BLaER1 (cell line): Measurements from ENCODE around the gene CD247.

Experiments used
- H3K27ac ChIP-seq: shearing (Covaris generic); formaldehyde crosslinking; 2 replicates; pipeline ENCODE4 v1.8.1; 2022
- H3K27me3 ChIP-seq: shearing (Covaris generic); formaldehyde crosslinking; 2 replicates; pipeline ENCODE4 v1.8.1; 2022
- H3K36me3 ChIP-seq: shearing (Covaris generic); formaldehyde crosslinking; 2 replicates; pipeline ENCODE4 v1.8.1; 2022
- H3K4me1 ChIP-seq: shearing (Covaris generic); formaldehyde crosslinking; 2 replicates; pipeline ENCODE4 v1.8.1; 2022
- H3K4me2 ChIP-seq: shearing (Covaris generic); formaldehyde crosslinking; 2 replicates; pipeline ENCODE4 v1.8.1; 2022
- H3K4me3 ChIP-seq: shearing (Covaris generic); formaldehyde crosslinking; 2 replicates; pipeline ENCODE4 v1.8.1; 2022
- H3K9ac ChIP-seq: shearing (Covaris generic); formaldehyde crosslinking; 2 replicates; pipeline ENCODE4 v1.8.1; 2022
- H3K9me3 ChIP-seq: shearing (Covaris generic); formaldehyde crosslinking; 2 replicates; pipeline ENCODE4 v1.8.1; 2022
- H4K20me1 ChIP-seq: shearing (Covaris generic); formaldehyde crosslinking; 2 replicates; pipeline ENCODE4 v1.8.1; 2022
- Cebpa-rat ChIP-seq: shearing (Covaris generic); IDR thresholded peaks from 2 replicates; pipeline ENCODE4 v1.8.1; 2022

CD247 gene

DNA sequence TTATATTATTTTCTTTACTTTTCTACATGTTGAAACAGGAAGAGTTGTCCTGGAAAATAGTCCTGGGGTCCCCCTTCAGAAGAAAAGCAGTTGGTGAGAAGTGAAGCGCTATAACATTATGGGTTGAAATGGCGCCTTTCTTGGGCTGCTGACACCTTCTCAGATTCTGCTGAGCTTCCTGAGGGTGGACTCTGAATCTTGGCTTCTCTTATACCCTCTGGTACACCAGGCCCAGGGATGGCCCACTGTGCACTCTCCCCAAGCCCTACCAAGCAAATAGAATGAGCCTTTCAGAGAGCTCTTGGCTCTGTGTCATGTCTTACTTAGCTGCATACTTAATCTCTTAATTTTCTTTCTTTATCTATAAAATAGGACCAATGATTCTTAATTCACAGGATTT is 42.3 kb downstream of the CD247 start:
- no peak for TF ChIP-seq Cebpa-rat
- Histone ChIP-seq H3K27ac (no peak overlapping the region), H3K4me3 (no peak overlapping the region), H3K27me3 (no peaks in the 10 kb centered on the region), H4K20me1 (no peaks in the 10 kb centered on the region), H3K4me1 (no peaks in the 10 kb centered on the region), H3K4me2 (no peak overlapping the region), H3K36me3 (no peaks in the 10 kb centered on the region), H3K9ac (no peak overlapping the region), H3K9me3 (no peaks in the 10 kb centered on the region)

DNA sequence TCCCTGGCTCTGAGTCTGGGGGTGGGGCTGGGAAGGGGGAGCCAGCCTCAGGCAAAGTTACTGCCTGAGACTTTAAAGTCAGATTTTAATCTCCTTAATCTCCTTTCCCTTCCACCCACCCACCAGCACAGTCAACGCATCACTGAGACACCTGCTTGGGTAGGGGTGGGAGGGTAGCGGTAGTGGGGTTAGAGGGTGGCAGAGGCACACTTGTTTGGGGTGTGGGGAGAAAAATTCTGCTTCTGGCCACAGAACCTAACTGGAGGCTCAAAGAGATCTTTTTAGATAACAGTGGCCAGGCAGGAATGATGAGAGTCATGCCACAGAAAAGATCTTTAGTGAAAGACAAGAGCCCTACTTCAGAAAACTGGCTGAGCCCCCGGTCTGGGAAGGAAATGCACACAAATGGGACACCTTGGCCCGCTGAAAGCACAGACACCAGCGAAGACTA is 44.1 kb downstream of the CD247 start:
- H4K20me1 ChIP-seq = no peaks in the 10 kb centered on the region
- no peak overlapping the region for H3K4me3 ChIP-seq
- no peak overlapping the region for H3K9ac ChIP-seq
- no peaks in the 10 kb centered on the region for H3K27me3 ChIP-seq
- no peaks in the 10 kb centered on the region for H3K4me1 ChIP-seq
- H3K27ac ChIP-seq = no peak overlapping the region
- no peaks in the 10 kb centered on the region for H3K36me3 ChIP-seq
- H3K9me3 ChIP-seq = no peaks in the 10 kb centered on the region
- no peak for TF ChIP-seq Cebpa-rat
- no peak overlapping the region for H3K4me2 ChIP-seq

DNA sequence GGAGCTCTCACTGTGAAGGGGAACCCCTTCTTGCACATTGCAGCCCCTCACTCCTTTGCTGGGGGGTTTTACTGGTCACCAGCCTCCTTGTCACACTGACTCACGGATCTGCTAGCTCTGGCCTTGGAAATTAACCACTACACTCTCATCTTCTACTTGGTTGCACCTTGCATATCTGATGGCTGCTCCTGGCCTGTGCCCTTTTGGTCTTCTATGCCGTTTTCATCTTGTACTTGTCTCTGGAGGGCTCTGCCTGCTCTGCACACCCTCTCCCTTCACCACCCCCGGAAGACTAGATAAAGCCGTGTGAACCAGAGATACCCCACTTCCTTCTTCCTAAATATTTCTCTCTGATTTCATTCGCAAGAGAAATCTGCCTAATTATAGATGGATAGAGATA is 44.6 kb downstream of the CD247 start:
- Histone ChIP-seq H3K27me3 (no peaks in the 10 kb centered on the region), H3K27ac (no peak overlapping the region), H3K9me3 (no peaks in the 10 kb centered on the region), H3K9ac (no peak overlapping the region), H3K4me2 (no peak overlapping the region), H3K4me1 (no peaks in the 10 kb centered on the region), H3K36me3 (no peaks in the 10 kb centered on the region), H4K20me1 (no peaks in the 10 kb centered on the region), H3K4me3 (no peak overlapping the region)
- TF ChIP-seq Cebpa-rat = no peak

DNA sequence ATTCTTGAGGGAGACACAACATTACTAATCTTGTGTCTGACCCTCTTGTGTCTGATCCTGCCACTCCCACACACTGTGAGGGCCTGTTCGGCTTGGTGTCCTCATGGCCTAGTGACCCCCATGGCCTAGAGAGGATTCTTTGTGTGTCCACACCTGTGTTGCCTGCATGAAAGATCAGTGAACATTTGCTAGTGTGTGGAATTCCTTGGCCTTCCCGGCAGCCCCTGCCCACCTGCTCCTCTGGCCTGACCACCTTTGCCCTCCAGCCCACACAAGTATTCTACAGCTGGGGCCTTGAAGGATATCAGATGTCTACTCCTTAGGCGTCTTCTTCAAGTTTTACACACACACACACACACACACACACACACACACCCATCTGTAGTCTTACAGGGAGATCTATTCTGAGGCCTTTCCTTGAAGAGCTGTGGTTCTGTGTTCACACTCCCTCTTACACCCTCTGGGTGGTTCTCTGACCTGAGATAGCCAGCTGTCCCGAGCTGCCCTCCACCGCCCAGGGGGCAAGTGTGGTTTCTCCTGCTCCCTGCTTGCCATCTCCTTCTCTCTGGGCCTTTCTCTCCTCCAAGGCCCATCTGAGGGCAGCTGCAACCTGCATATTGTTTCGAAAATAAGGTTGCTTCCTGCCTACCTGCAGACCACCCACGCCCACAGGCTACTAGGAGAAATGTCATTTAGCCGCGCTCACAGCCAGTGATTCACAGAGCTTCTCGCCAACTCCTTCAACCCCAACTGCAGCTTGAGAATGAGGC is 45.4 kb downstream of the CD247 start:
- Histone ChIP-seq H4K20me1 (no peaks in the 10 kb centered on the region), H3K9ac (no peak overlapping the region), H3K27me3 (no peaks in the 10 kb centered on the region), H3K36me3 (no peaks in the 10 kb centered on the region), H3K4me3 (no peak overlapping the region), H3K4me1 (no peaks in the 10 kb centered on the region), H3K27ac (no peak overlapping the region), H3K9me3 (no peaks in the 10 kb centered on the region), H3K4me2 (no peak overlapping the region)
- TF ChIP-seq Cebpa-rat = no peak

DNA sequence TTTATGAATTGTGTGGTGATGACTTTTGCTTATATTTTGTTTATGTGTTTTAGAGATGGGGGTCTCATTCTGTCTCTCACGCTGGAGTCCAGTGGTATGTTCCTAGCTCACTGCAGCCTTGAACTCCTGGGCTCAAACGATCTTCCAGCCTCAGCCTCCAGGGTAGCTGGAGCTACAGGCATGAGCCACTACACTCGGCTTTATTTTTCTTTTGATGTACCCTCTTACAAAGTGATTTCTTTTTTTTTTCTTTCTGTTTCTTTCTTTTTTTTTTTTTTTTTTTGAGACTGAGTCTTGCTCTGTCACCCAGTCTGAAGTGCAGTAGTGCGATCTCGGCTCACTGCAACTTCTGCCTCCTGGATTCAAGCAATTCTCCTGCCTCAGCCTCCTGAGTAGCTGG is 46.8 kb downstream of the CD247 start:
- no peak overlapping the region for H3K4me2 ChIP-seq
- H3K27me3 ChIP-seq = no peaks in the 10 kb centered on the region
- no peak overlapping the region for H3K4me3 ChIP-seq
- no peaks in the 10 kb centered on the region for H3K36me3 ChIP-seq
- no peaks in the 10 kb centered on the region for H3K4me1 ChIP-seq
- no peaks in the 10 kb centered on the region for H4K20me1 ChIP-seq
- no peak overlapping the region for H3K27ac ChIP-seq
- no peak for TF ChIP-seq Cebpa-rat
- H3K9ac ChIP-seq = no peak overlapping the region
- no peaks in the 10 kb centered on the region for H3K9me3 ChIP-seq

DNA sequence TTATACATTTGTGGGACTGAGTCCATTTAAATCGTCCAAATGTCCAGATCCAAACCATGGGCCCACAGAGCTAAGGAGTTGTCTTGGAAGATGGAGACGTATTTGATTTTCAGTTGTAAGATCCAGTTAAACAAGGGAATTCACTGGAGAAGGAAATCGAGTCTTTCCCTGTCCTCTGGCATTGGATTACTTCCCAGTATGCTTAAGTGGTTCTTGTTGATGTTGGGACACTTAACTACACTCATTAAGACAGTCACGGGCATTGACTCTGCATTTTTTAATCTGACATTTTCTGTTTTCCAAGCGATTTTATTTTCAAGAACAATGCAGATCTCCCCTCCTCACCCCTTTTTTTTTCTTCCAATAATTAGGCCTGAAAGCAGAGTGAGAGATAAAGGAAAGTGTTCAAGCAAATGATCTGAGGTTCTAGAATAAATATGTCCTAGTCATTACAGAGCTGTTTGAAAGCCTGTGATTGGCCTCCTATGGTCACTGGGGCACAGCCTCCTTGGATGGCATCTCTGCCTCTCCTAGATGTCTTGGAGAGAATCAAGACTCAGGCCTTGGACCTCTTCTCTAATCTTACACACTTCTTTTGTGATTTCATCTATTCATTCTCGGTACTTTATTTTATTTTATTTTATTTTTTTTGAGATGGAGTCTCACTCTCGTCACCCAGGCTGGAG is 48.9 kb downstream of the CD247 start:
- Histone ChIP-seq H4K20me1 (no peaks in the 10 kb centered on the region), H3K27ac (no peak overlapping the region), H3K36me3 (no peaks in the 10 kb centered on the region), H3K4me1 (no peaks in the 10 kb centered on the region), H3K4me2 (no peak overlapping the region), H3K4me3 (no peak overlapping the region), H3K27me3 (no peaks in the 10 kb centered on the region), H3K9me3 (no peaks in the 10 kb centered on the region), H3K9ac (no peak overlapping the region)
- no peak for TF ChIP-seq Cebpa-rat

DNA sequence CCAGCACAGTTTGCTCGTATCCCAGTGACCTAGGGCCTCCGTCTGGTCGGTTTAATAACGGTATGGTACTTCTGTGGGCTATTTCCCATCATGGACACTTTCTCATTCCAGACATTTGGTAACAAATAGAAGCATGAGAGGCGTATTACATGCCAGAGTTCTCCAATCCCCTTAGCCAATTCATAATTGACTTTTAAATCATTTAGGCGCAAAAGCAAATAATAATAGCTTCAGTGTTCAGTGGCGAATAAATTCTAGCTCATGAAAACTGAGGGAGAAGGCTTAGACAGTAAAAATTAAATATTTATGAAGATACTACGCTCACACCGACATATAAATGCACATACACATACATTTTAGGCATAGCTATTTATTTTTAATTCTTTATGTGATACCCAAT is 50.6 kb downstream of the CD247 start:
- no peak overlapping the region for H3K9ac ChIP-seq
- no peak overlapping the region for H3K4me3 ChIP-seq
- no peaks in the 10 kb centered on the region for H3K9me3 ChIP-seq
- no peak overlapping the region for H3K4me2 ChIP-seq
- no peak for TF ChIP-seq Cebpa-rat
- no peaks in the 10 kb centered on the region for H3K27me3 ChIP-seq
- H3K36me3 ChIP-seq = no peaks in the 10 kb centered on the region
- no peak overlapping the region for H3K27ac ChIP-seq
- H4K20me1 ChIP-seq = no peaks in the 10 kb centered on the region
- no peaks in the 10 kb centered on the region for H3K4me1 ChIP-seq

DNA sequence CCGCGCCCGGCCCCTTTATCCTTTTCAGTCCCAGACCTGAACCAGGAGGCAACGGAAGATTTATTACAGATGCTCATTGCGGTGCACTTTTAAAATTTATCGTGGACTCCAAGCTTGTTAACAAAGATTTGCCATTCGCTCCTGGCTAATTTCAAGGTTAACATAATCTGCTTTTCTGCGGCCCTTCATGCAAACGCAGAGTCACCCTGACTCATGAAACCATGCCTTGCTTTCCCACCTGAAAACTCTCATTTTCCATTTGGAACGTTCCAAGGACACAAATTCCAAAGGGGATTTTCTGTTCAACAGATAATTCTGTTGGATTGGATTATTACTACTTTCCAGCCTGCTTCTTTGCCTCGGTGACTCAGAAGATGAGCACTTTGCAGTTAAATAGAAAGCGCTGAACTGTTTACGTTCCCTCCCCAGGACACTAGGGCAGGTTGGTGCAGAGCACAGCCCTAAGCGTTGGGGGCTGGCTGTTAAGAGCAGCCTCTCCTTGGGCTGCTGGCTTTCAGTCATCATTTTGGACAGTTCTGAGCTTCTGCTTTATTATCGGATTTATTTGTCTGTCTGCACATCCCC is 51.1 kb downstream of the CD247 start:
- no peaks in the 10 kb centered on the region for H3K27me3 ChIP-seq
- H3K4me3 ChIP-seq = no peak overlapping the region
- no peaks in the 10 kb centered on the region for H4K20me1 ChIP-seq
- H3K36me3 ChIP-seq = no peaks in the 10 kb centered on the region
- no peak overlapping the region for H3K4me2 ChIP-seq
- no peak overlapping the region for H3K9ac ChIP-seq
- H3K4me1 ChIP-seq = no peaks in the 10 kb centered on the region
- no peaks in the 10 kb centered on the region for H3K9me3 ChIP-seq
- TF ChIP-seq Cebpa-rat = no peak
- H3K27ac ChIP-seq = no peak overlapping the region

DNA sequence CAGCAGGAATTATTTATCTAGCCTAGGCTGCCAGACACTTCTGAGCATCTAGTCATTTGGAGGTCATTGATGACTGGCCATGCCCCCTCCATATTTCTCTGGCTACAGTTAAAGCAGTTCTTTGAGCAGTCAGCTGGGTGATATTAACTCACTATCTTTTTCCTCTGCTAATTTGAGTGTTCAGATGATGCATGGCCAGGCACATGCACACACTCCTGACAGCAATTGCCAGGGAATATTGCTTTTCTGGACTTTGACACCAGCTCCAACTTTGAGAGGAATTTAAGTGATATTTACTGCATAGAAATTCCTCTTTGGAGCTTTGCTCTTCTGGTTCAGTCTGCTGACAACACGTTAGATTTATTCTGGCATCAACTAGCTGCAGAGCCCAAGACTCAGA is 52.6 kb downstream of the CD247 start:
- H3K27me3 ChIP-seq = no peaks in the 10 kb centered on the region
- no peaks in the 10 kb centered on the region for H3K36me3 ChIP-seq
- no peak overlapping the region for H3K4me3 ChIP-seq
- H3K9ac ChIP-seq = no peak overlapping the region
- H3K4me2 ChIP-seq = no peak overlapping the region
- H3K4me1 ChIP-seq = no peaks in the 10 kb centered on the region
- no peaks in the 10 kb centered on the region for H4K20me1 ChIP-seq
- H3K27ac ChIP-seq = no peak overlapping the region
- H3K9me3 ChIP-seq = no peaks in the 10 kb centered on the region
- TF ChIP-seq Cebpa-rat = no peak

DNA sequence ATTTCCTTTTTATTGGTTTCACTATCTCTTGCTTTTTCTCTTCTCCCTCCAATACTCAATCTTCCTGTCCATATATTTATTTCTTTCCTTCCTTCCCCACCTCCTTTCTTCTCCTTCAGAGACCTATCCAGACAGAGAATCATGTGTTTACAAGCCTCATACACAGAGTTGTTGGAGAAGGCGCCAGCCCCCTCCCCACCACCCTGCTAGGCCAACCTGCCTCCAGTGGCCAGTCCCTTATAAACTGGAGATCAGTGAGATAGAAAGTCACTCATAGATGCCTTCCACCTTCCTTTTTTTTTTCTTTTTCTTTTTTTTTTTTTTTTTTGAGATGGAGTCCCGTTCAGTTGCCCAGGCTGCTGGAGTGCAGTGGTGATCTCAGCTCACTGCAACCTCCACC is 53.3 kb downstream of the CD247 start:
- no peaks in the 10 kb centered on the region for H3K9me3 ChIP-seq
- TF ChIP-seq Cebpa-rat = no peak

More for the DNA sequence above, 53.3 kb downstream of the CD247 start:
- H3K27ac ChIP-seq = no peak overlapping the region
- no peaks in the 10 kb centered on the region for H4K20me1 ChIP-seq
- H3K27me3 ChIP-seq = no peaks in the 10 kb centered on the region
- no peak overlapping the region for H3K4me2 ChIP-seq
- H3K4me1 ChIP-seq = no peaks in the 10 kb centered on the region
- H3K9ac ChIP-seq = no peak overlapping the region
- H3K36me3 ChIP-seq = no peaks in the 10 kb centered on the region
- H3K4me3 ChIP-seq = no peak overlapping the region
